Endodermal cell (in vitro differentiated cells): Measurements from ENCODE around the gene NLN. TPM values are rescaled to one million over a fixed set of nuclear protein-coding genes. Genes with fewer than 3 reads are reported as not detected.

Experiments
- DNase-seq: peaks from one replicate; pipeline ENCODE4 v3.0.0-alpha.2; 2017
- H3K27ac ChIP-seq: 2 replicates; pipeline ENCODE4 v1.5.1; 2013; ENCODE audit warnings: mild to moderate bottlenecking, low read depth, low read length, moderate library complexity
- H3K27me3 ChIP-seq: 2 replicates; pipeline ENCODE4 v1.6.1; 2013; ENCODE audit warnings: mild to moderate bottlenecking, low read length, moderate library complexity; ENCODE audit not compliant: insufficient read depth, control insufficient read depth, poor library complexity, severe bottlenecking
- H3K36me3 ChIP-seq: 2 replicates; pipeline ENCODE4 v1.7.0; 2013; ENCODE audit warnings: mild to moderate bottlenecking, low read length, moderate library complexity; ENCODE audit not compliant: control insufficient read depth, insufficient read depth
- H3K4me1 ChIP-seq: one replicate; pipeline ENCODE4 v1.7.0; 2013; ENCODE audit warnings: low read length; ENCODE audit not compliant: control insufficient read depth, insufficient read depth
- H3K4me3 ChIP-seq: 2 replicates; pipeline ENCODE4 v1.5.1; 2013; ENCODE audit warnings: mild to moderate bottlenecking, low read length, moderate library complexity
- H3K9ac ChIP-seq: 2 replicates; pipeline ENCODE4 v1.6.1; 2013; ENCODE audit warnings: mild to moderate bottlenecking, low read length, moderate library complexity; ENCODE audit not compliant: poor library complexity, severe bottlenecking; ENCODE audit errors: extremely low read depth
- H3K9me3 ChIP-seq: 2 replicates; pipeline ENCODE4 v1.6.1; 2013; ENCODE audit warnings: mild to moderate bottlenecking, low read length, moderate library complexity; ENCODE audit not compliant: control insufficient read depth
- H3K27ac Mint-ChIP-seq: 2 replicates; pipeline ENCODE4 v1.8.0; 2020; ENCODE audit warnings: mixed read lengths
- H3K27me3 Mint-ChIP-seq: 2 replicates; pipeline ENCODE4 v1.8.0; 2021; ENCODE audit warnings: mild to moderate bottlenecking, mixed read lengths; ENCODE audit not compliant: insufficient read depth
- H3K36me3 Mint-ChIP-seq: 2 replicates; pipeline ENCODE4 v1.8.0; 2020; ENCODE audit warnings: low read depth, mixed read lengths
- H3K4me1 Mint-ChIP-seq: 2 replicates; pipeline ENCODE4 v1.8.0; 2020; ENCODE audit warnings: mixed read lengths
- H3K4me3 Mint-ChIP-seq: 2 replicates; pipeline ENCODE4 v1.8.0; 2020; ENCODE audit warnings: mild to moderate bottlenecking, moderate library complexity, mixed read lengths
- H3K9me3 Mint-ChIP-seq: 2 replicates; pipeline ENCODE4 v1.8.0; 2020; ENCODE audit warnings: mild to moderate bottlenecking, mixed read lengths
- WGBS, 2 experiments: methylation state at CpG; one replicate each; pipeline versions ENCODE4 v1.1.5 to v1.1.7; 2013; ENCODE audit warnings: missing lambda C conversion rate in 2 of 2, mixed read lengths in 1 of 2; ENCODE audit not compliant: insufficient coverage in 1 of 2, insufficient read length in 1 of 2; 5-methylcytosine and 5-hydroxymethylcytosine counted together
- total RNA-seq, 2 donors: library from RNA; stranded (reverse); fragmentation: NEBNext Ultra II Directional in 1 of 2; extraction: Animal tissue kit (Norgen Biotek cat#: 25700) in 1 of 2; gene quantifications; 2 replicates in 1 of 2; 3 replicates in 1 of 2; pipeline ENCODE4 v1.2.1, GENCODE V29; 2021
- TF ChIP-seq, protein P1 (sequence below): fragments of 200-600 bp; sonication (generic); conservative IDR thresholded peaks from 2 replicates; pipeline ENCODE4 v1.5.0; 2021; ENCODE audit warnings: antibody characterized with exemption, mild to moderate bottlenecking

Gene NLN
- total RNA-seq, 2 donors from 2014 or later, result 110 to 136 TPM

GRCh38 chr5:65800775-65801174 is 78.8 kb downstream of the NLN start:
- 70 to 94% methylated on average over 2 to 3 of the region's 3 CpGs for WGBS, 2 experiments
- Histone ChIP-seq H3K4me1 (peaks cover 14% of the 10 kb centered on the region), H3K27me3 (no peaks in the 10 kb centered on the region), H3K4me3 (peak overlapping the region; percentile 7), H3K27ac (peak overlapping the region; percentile 86), H3K9ac (no peak overlapping the region), H3K9me3 (peaks cover 50% of the 10 kb centered on the region), H3K36me3 (peaks cover 66% of the 10 kb centered on the region)
- TF ChIP-seq, protein P1, sequence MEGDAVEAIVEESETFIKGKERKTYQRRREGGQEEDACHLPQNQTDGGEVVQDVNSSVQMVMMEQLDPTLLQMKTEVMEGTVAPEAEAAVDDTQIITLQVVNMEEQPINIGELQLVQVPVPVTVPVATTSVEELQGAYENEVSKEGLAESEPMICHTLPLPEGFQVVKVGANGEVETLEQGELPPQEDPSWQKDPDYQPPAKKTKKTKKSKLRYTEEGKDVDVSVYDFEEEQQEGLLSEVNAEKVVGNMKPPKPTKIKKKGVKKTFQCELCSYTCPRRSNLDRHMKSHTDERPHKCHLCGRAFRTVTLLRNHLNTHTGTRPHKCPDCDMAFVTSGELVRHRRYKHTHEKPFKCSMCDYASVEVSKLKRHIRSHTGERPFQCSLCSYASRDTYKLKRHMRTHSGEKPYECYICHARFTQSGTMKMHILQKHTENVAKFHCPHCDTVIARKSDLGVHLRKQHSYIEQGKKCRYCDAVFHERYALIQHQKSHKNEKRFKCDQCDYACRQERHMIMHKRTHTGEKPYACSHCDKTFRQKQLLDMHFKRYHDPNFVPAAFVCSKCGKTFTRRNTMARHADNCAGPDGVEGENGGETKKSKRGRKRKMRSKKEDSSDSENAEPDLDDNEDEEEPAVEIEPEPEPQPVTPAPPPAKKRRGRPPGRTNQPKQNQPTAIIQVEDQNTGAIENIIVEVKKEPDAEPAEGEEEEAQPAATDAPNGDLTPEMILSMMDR, result no peak
- peaks cover 10% of the 10 kb centered on the region for H3K4me1 Mint-ChIP-seq
- peaks cover 67% of the 10 kb centered on the region for H3K36me3 Mint-ChIP-seq
- H3K9me3 Mint-ChIP-seq, result peaks cover 7% of the 10 kb centered on the region
- no peak for DNase-seq
- no peak overlapping the region for H3K4me3 Mint-ChIP-seq
- no peak overlapping the region for H3K27ac Mint-ChIP-seq
- no peaks in the 10 kb centered on the region for H3K27me3 Mint-ChIP-seq

GRCh38 chr5:65801352-65801783 is 79.4 kb downstream of the NLN start:
- peak overlapping the region; percentile 56 for H3K27ac Mint-ChIP-seq
- TF ChIP-seq, protein P1, result no peak
- Histone ChIP-seq H3K9me3 (peaks cover 50% of the 10 kb centered on the region), H3K27ac (peak overlapping the region; percentile 86), H3K27me3 (no peaks in the 10 kb centered on the region), H3K36me3 (peaks cover 70% of the 10 kb centered on the region), H3K9ac (no peak overlapping the region), H3K4me3 (peak overlapping the region; percentile 7), H3K4me1 (peaks cover 14% of the 10 kb centered on the region)
- no peaks in the 10 kb centered on the region for H3K27me3 Mint-ChIP-seq
- peaks cover 7% of the 10 kb centered on the region for H3K9me3 Mint-ChIP-seq
- H3K4me3 Mint-ChIP-seq, result no peak overlapping the region
- 78 to 90% methylated on average over 2 to 3 of the region's 3 CpGs for WGBS, 2 experiments
- peaks cover 10% of the 10 kb centered on the region for H3K4me1 Mint-ChIP-seq
- no peak for DNase-seq
- H3K36me3 Mint-ChIP-seq, result peaks cover 73% of the 10 kb centered on the region

DNA sequence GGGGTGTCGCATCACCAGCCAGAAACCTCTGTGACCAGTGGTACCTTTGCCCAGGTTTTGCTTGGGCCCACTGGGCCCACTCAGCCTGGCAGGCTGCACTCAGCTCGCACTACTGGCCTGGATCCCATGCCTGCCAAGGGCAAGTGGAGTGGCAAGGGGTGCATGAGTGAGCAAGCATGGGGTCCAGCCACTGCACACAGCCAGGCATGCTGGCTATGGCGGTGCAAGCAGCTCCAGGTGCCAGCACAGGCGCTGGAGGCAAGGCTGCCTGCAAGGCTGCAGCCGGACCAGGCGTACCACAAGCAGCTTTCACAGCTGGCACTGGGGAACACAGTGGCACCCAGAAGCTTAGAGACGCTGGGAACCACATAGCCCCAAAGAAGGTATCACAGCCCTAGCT is 80.1 kb downstream of the NLN start:
- 95 to 100% methylated on average over 3 to 7 of the region's 7 CpGs for WGBS, 2 experiments
- peaks cover 9% of the 10 kb centered on the region for H3K4me1 ChIP-seq
- Mint-ChIP-seq H3K36me3 (peaks cover 74% of the 10 kb centered on the region), H3K4me1 (peaks cover 7% of the 10 kb centered on the region), H3K4me3 (no peak overlapping the region), H3K27me3 (no peaks in the 10 kb centered on the region), H3K27ac (no peak overlapping the region), H3K9me3 (peaks cover 7% of the 10 kb centered on the region)
- TF ChIP-seq, protein P1, result no peak
- peaks cover 50% of the 10 kb centered on the region for H3K9me3 ChIP-seq
- no peaks in the 10 kb centered on the region for H3K27me3 ChIP-seq
- H3K4me3 ChIP-seq, result peak overlapping the region; percentile 36
- peaks cover 75% of the 10 kb centered on the region for H3K36me3 ChIP-seq
- no peak overlapping the region for H3K9ac ChIP-seq
- H3K27ac ChIP-seq, result no peak overlapping the region
- DNase-seq, result no peak
